DMS79 (cell line): ENCODE results near the gene AP3B1.
"Not testable (repeated sequence)": the region's sequence is repeated elsewhere in the genome, so short reads cannot be mapped to it uniquely, and the experiment has no call there.

Experiments
- DNase-seq: peaks from one replicate; lab custom pipeline; 2025; lab: John Stamatoyannopoulos, UW

The AP3B1 gene

DNA sequence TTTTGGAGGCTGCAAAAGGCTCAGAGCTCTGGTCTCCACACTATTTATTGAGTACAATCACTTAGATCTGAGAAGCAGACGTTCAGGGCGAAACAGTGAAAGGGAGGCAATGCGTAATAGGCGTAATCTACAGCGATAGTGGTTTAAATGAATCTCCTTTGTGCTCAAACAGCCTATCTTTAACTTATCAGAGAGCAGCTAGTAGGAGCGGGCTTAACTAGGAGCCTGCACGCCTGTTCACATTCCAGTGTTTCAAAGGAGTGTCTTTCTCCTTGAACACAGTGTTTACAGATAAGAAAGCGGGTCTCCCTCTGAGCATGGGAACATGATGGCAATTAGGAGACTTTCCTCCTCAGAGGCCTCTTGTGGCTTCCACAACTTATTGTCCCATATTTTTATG is 49.4 kb downstream of the AP3B1 start:
- no peak for DNase-seq

GRCh38 chr5:78243639-78244038 is 50.9 kb downstream of the AP3B1 start:
- no peak for DNase-seq

GRCh38 chr5:78243091-78243490 is 51.4 kb downstream of the AP3B1 start:
- DNase-seq: no peak

DNA sequence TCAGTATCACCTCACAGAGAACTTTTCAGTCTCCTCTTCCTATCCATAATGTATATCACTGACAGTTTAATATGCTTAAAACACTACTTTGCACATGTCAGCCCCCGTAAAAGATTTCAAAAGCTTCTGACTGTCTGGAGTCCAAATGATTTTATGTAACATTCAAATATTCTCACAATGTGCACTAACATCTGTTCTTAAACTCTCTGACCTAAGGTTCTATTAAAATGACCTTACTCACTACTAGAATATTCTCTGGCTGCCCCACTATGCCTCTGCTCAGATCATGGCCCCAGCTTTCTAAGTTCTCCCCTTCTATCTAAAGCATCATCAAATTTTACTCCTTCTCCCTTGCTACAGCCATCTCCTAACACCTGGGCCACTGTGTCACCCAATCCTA is 52.5 kb downstream of the AP3B1 start:
- DNase-seq: no peak

GRCh38 chr5:78237911-78238310 is 56.6 kb downstream of the AP3B1 start:
- DNase-seq: no peak

DNA sequence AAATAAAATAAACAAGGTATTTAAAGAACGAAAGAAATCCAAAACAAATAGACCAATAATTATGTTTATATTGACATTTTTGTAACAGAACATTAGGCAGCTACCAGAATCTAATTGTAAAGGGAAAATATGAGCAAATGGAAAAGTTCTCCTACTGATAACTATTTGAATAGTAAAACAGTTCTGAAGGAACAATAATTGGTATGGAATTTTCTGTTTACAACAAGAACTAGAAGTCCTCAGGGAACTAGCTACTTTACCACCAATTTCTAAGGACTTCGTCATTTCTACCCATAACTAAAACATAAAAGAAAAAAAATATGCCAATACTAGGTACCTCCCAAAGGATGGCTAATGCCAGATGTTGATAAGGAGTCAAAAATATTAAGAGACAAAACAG is 58.5 kb downstream of the AP3B1 start:
- DNase-seq: no peak

GRCh38 chr5:78235289-78235688 is 59.2 kb downstream of the AP3B1 start:
- no peak for DNase-seq

- DNase-seq: no peak
These were observed 59.7 kb downstream of the AP3B1 start for GRCh38 chr5:78234804-78235203.

DNA sequence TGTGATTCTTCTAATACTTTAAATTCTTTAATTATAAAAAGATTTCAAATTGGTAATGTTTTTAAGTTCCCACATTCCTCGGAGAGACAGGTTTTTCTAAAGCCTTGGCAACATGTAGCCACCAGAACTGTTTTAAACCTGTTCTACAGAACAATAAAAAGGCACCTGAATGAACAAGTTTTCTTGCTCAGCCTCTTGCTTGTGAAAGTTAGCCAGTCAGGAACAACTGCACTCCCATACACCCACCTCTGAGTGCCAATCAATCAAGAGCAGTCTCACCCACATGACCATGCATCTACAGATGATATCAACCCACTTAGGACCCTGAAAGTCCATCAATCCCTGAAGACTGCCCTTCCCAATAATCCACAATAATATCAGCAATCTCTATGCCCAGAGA is 62.3 kb downstream of the AP3B1 start:
- DNase-seq: no peak

GRCh38 chr5:78224358-78224757 is 70.1 kb downstream of the AP3B1 start:
- no peak for DNase-seq

DNA sequence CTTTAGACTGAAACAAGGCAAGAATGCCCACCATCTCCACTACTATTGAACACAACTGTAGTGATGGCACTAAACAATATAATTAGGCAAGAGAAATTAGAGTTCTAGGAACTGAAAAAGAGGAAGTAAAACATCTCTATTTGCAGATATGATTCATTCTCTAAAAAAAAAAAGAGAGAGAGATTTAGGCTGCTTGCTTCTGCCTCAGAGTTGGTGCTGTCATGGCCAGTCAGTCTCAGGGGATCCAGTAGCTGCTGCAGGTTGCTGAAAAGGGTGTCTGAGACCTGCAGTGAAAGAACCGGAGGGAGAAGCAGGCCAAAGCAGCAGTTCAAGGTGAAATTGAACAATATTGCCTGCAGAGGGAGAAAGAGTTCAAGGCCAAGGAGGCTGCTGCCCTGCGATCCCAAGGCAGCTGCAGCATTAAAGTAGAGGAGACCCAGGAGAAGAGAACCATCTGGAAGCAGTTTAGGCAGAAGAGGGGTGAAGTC is 72.5 kb downstream of the AP3B1 start:
- DNase-seq: no peak

- DNase-seq: no peak
These were observed 73.0 kb downstream of the AP3B1 start for GRCh38 chr5:78221467-78221866.

- no peak for DNase-seq
These were observed 78.5 kb downstream of the AP3B1 start for GRCh38 chr5:78215972-78216371.

DNA sequence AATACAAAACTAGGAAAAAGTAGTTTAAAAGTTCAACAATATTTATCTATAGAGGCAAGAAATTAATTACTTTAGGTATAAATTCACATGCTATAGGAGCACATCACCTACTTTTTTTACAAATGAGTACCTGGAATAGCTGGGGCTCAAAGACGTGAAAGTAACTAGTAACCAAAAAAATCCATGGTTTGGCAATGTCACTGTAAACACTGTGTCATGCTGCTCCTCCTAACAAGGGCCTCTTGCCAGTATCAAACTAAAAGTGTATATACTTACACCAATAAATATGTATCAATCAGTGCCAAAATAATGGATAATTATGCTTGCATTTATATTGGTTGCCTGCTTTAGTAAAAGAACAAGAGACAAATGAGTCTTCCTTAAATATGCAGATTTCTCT is 78.9 kb downstream of the AP3B1 start:
- no peak for DNase-seq

DNA sequence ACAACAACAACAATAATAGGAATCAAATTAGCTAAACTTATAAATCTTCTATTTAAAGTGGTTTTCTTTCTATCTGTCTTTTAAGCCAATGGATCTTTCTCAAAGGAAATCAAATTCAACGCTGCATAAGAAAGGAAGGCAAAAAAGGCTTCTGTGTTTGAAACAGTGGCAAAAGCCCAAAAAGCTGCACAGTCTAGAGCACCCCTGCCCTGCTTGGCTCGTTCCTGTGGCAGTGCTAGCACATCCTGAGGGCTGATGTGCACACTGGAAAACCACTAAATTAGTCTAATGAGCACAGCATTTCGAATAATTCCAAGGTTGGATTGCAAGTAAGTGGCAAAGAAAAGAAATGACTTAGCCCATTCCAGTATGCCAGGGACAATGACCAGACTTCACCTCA is 80.7 kb downstream of the AP3B1 start:
- no peak for DNase-seq

DNA sequence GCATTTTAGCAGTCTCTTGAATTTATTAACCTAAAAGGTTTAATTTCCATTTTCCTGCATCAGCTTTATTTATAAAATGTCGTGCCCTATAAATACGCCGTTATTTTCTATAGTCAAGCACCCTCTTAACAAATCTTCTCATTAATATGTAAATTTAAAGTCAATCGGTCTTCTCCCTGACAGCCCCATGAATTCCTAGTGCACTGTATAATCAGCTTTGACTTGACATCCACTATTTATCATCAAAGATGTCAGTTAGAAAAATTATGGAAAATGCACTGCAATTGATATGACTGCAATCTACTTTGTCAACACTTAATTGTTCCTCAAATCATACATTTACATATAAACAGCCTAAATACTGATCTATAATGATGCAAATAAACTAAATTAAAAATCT is 83.4 kb downstream of the AP3B1 start:
- DNase-seq: no peak

DNA sequence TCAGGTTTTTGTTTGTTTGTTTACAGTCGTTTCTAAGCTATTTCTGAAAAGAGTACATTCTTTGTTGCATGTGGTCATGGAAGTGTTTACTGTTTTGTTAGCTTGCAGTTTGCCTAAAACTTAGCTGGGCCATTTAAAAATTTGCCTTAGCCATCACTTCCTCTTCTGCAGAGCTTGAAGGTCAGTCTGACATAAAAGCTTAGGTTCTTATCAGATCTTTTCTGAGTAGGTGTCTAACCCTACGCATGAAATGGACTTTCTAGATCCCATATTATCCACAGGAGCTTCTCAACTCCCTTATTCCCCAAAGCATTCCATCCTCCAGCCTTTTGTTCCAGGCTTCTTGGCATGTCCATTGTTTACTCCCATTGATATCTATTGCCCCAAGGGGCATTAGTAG is 90.3 kb downstream of the AP3B1 start:
- DNase-seq: no peak

DNA sequence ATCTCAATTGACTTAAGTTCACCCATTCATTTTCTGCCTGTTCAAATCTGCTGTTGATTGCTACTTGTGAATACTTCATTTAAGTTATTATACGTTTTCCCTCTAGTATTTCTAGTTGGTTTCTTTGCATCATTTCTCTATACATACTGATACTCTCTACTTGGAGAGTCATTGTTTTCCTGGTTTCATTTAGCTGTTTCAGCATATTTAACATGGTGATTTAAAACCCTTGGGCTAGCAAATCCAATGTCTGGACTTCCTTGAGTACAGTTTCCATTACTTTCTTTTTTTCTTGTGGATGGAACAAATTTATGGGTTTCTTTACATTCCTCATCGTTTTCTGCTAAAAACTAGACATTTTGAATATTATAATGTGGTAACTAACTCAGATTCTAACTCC is 90.7 kb downstream of the AP3B1 start:
- no peak for DNase-seq

- DNase-seq: no peak
These were observed 104.1 kb downstream of the AP3B1 start for GRCh38 chr5:78190402-78190801.

GRCh38 chr5:78188681-78189080 is 105.8 kb downstream of the AP3B1 start:
- not testable (repeated sequence) for DNase-seq

DNA sequence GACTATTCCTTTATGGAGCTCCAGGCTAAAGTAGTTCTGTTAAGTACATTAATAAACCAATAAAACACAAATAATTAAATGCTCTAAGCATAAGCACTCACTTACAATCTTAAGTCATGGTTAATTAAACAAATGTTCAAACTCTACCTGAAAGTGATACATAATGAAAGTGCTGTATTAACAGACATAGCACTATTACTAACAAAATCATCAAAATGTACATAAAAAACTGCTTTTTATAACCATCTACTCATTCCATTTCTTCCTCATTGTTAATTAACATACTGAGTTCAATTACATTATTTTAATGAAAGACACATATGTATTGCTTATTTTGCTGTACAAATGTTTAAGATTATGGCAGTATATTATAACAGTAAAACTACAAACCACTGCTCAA is 107.3 kb downstream of the AP3B1 start:
- DNase-seq: peak; percentile 8

DNA sequence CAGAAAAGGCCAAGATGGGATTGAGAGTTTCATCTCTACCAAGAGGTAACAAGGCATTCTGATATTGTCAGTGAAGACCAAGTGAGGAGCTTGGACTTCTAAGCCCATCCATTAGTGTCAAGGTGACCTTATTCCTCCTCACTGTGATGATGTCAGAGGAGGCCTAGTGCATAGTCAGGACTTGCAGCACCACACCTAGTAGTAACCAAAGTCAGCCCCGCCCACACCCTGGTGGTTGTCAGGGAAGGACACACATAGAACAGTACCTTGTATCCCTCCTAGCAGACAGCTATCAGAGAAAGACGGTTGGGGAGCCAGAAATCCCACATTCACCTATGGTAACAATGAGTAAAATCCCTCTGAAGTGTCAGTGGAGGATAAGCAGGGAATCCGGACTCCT is 111.7 kb downstream of the AP3B1 start:
- no peak for DNase-seq

- DNase-seq: no peak
These were observed 116.1 kb downstream of the AP3B1 start for GRCh38 chr5:78178356-78178755.

DNA sequence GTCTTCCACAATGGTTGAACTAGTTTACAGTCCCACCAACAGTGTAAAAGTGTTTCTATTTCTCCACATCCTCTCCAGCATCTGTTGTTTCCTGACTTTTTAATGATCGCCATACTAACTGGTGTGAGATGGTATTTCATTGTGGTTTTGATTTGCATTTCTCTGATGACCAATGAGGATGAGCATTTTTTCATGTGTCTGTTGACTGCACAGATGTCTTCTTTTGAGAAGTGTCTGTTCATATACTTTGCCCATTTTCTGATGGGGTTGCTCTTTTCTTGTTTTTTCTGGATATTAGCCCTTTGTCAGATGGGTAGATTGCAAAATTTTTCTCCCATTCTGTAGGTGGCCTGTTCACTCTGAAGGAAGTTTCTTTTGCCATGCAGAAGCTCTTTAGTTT is 124.2 kb downstream of the AP3B1 start:
- DNase-seq: not testable (repeated sequence)

GRCh38 chr5:78162253-78162862 is 132.1 kb downstream of the AP3B1 start:
- DNase-seq: no peak
